Measurements from ENCODE around the gene CLIC5. TPM values are rescaled to one million over a fixed set of nuclear protein-coding genes. Genes with fewer than 3 reads are reported as not detected.
A peak's percentile ranks its signal among the peaks of the same experiment; 100 is the strongest.

CLIC5 gene
- total RNA-seq, 1 donor from 2014 or later, result 0.35 TPM

GRCh38 chr6:45997875-45998506 lies 17.7 kb downstream of the CLIC5 start:
- DNase-seq (ENCODE audit: low read depth), result peak; percentile 39

GRCh38 chr6:45991189-45991588 lies 24.5 kb downstream of the CLIC5 start:
- DNase-seq (ENCODE audit: low read depth), result no peak

- DNase-seq (ENCODE audit: low read depth), result no peak
Observed at GRCh38 chr6:45990162-45990561, 25.5 kb downstream of the CLIC5 start.

- no peak for DNase-seq (ENCODE audit: low read depth)
Observed at GRCh38 chr6:45988635-45989034, 27.0 kb downstream of the CLIC5 start.

- DNase-seq (ENCODE audit: low read depth), result no peak
Observed at GRCh38 chr6:45987856-45988255, 27.8 kb downstream of the CLIC5 start.

- DNase-seq (ENCODE audit: low read depth), result peak; percentile 63
Observed at GRCh38 chr6:45986746-45987274, 28.9 kb downstream of the CLIC5 start.

GRCh38 chr6:45984788-45985425 lies 30.8 kb downstream of the CLIC5 start:
- no peak for DNase-seq (ENCODE audit: low read depth)

GRCh38 chr6:45984347-45984746 lies 31.3 kb downstream of the CLIC5 start:
- no peak for DNase-seq (ENCODE audit: low read depth)

- no peak for DNase-seq (ENCODE audit: low read depth)
Observed at GRCh38 chr6:45983062-45983461, 32.6 kb downstream of the CLIC5 start.

- no peak for DNase-seq (ENCODE audit: low read depth)
Observed at GRCh38 chr6:45982280-45983036, 33.2 kb downstream of the CLIC5 start.

GRCh38 chr6:45981046-45981445 lies 34.6 kb downstream of the CLIC5 start:
- no peak for DNase-seq (ENCODE audit: low read depth)

- no peak for DNase-seq (ENCODE audit: low read depth)
Observed at GRCh38 chr6:45979311-45979710, 36.3 kb downstream of the CLIC5 start.

GRCh38 chr6:45974596-45974995 lies 41.1 kb downstream of the CLIC5 start:
- DNase-seq (ENCODE audit: low read depth), result no peak

- no peak for DNase-seq (ENCODE audit: low read depth)
Observed at GRCh38 chr6:45972795-45973503, 42.7 kb downstream of the CLIC5 start.

- no peak for DNase-seq (ENCODE audit: low read depth)
Observed at GRCh38 chr6:45971287-45971686, 44.4 kb downstream of the CLIC5 start.

- no peak for DNase-seq (ENCODE audit: low read depth)
Observed at GRCh38 chr6:45970326-45970725, 45.3 kb downstream of the CLIC5 start.

GRCh38 chr6:45969883-45970282 lies 45.8 kb downstream of the CLIC5 start:
- DNase-seq (ENCODE audit: low read depth), result no peak

GRCh38 chr6:45969026-45969425 lies 46.6 kb downstream of the CLIC5 start:
- DNase-seq (ENCODE audit: low read depth), result no peak

- no peak for DNase-seq (ENCODE audit: low read depth)
Observed at GRCh38 chr6:45967363-45967762, 48.3 kb downstream of the CLIC5 start.

- DNase-seq (ENCODE audit: low read depth), result no peak
Observed at GRCh38 chr6:45966797-45967196, 48.9 kb downstream of the CLIC5 start.

GRCh38 chr6:45966340-45966739 lies 49.3 kb downstream of the CLIC5 start:
- peak; percentile 48 for DNase-seq (ENCODE audit: low read depth)

GRCh38 chr6:45965792-45966191 lies 49.9 kb downstream of the CLIC5 start:
- peak; percentile 87 for DNase-seq (ENCODE audit: low read depth)

Data from renal cortical epithelial cell (primary cell).